Thyroid gland (tissue), 4 donors: ENCODE results near the gene SUPT6H. TPM values are rescaled to one million over a fixed set of nuclear protein-coding genes. Genes with fewer than 3 reads are reported as not detected.
"Not testable (repeated sequence)": the region's sequence is repeated elsewhere in the genome, so short reads cannot be mapped to it uniquely, and the experiment has no call there.

ENCODE experiments used
- DNase-seq, 2 donors: peaks; one replicate each; pipeline ENCODE4 v3.0.0-alpha.2; 2019
- H3K27ac ChIP-seq, 3 donors: fragments of 200-600 bp; sonication (generic); 1 replicate in 2 of 3; 2 replicates in 1 of 3; pipeline ENCODE4 v1.5.1; 2016 to 2019; ENCODE audit warnings: mild to moderate bottlenecking in 1 of 3, moderate library complexity in 1 of 3
- H3K27me3 ChIP-seq: fragments of 200-600 bp; sonication (generic); one replicate; pipeline ENCODE4 v1.5.1; 2019
- H3K36me3 ChIP-seq, 2 donors: fragments of 200-600 bp; sonication (generic); one replicate each; pipeline ENCODE4 v1.5.1; 2016 to 2019
- H3K4me1 ChIP-seq, 2 donors: fragments of 200-600 bp; sonication (generic); one replicate each; pipeline ENCODE4 v1.5.1; 2017 to 2019
- H3K4me3 ChIP-seq, 3 donors: fragments of 200-600 bp; sonication (generic); replicated peaks in 1 of 3; 1 replicate in 2 of 3; 2 replicates in 1 of 3; pipeline ENCODE4 v1.5.1; 2016; ENCODE audit warnings: mild to moderate bottlenecking in 1 of 3
- H3K9me3 ChIP-seq: fragments of 200-600 bp; sonication (generic); one replicate; pipeline ENCODE4 v1.5.1; 2017
- POLR2A ChIP-seq, 2 donors: fragments of 450-650 bp; IDR thresholded peaks; one replicate each; pipeline ENCODE4 v1.6.1; 2017; ENCODE audit warnings: antibody characterized with exemption in 2 of 2, mild to moderate bottlenecking in 2 of 2, moderate library complexity in 1 of 2
- WGBS, 2 donors: methylation state at CpG; one replicate each; pipeline ENCODE4 v1.1.5; 2017; 5-methylcytosine and 5-hydroxymethylcytosine counted together
- intact Hi-C: fragments of 100-400 bp; cut with DNase I; formaldehyde crosslinking; loops from one replicate; pipeline ENCODE4 v1.15.1; 2023
- total RNA-seq, 4 donors: library from RNA; depleted of rRNA; stranded (reverse); fragments of >200 nt; gene quantifications; one replicate each; pipeline ENCODE4 v1.2.3, GENCODE V29; 2016
- TF ChIP-seq, protein P1 (sequence below), 6 experiments: fragments of 200-600 bp in 3 of 6; fragments of 450-650 bp in 3 of 6; sonication (generic) in 3 of 6; IDR thresholded peaks; one replicate each; pipeline ENCODE4 v1.5.1; 2016 to 2019; ENCODE audit warnings: antibody characterized with exemption in 6 of 6, mild to moderate bottlenecking in 2 of 6, inconsistent platforms in 1 of 6, moderate library complexity in 1 of 6

The SUPT6H gene
- total RNA-seq, 4 donors from 2014 or later, result 49.2 to 117 (median 61.6) TPM

DNA sequence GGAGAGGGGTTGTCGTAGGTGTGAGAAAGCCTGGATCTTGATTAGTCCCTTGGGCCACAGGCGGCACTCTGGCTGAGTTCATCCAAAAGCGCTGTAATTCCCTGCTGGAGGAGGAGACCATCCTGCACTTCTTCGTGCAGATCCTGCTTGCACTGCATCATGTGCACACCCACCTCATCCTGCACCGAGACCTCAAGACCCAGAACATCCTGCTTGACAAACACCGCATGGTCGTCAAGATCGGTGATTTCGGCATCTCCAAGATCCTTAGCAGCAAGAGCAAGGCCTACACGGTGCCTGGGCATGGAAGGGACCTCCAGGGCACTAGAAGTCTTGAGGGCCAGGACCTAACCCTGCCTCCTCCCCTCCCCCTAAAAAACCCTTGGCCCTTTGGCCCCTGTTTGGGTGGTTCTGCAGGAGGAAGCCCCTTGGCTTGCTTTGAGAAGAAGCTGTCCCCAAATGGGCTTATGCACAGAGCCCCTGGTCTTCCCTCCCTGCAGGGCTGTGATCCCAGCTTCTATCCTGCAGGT, 72.8 kb downstream of the SUPT6H start:
- 87 to 91% methylated on average over 7 to 10 of the region's 10 CpGs for WGBS, 2 donors
- TF ChIP-seq, protein P1, sequence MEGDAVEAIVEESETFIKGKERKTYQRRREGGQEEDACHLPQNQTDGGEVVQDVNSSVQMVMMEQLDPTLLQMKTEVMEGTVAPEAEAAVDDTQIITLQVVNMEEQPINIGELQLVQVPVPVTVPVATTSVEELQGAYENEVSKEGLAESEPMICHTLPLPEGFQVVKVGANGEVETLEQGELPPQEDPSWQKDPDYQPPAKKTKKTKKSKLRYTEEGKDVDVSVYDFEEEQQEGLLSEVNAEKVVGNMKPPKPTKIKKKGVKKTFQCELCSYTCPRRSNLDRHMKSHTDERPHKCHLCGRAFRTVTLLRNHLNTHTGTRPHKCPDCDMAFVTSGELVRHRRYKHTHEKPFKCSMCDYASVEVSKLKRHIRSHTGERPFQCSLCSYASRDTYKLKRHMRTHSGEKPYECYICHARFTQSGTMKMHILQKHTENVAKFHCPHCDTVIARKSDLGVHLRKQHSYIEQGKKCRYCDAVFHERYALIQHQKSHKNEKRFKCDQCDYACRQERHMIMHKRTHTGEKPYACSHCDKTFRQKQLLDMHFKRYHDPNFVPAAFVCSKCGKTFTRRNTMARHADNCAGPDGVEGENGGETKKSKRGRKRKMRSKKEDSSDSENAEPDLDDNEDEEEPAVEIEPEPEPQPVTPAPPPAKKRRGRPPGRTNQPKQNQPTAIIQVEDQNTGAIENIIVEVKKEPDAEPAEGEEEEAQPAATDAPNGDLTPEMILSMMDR (IDR thresholded peaks at IDR 0.05), result no peak
- TF ChIP-seq POLR2A (IDR thresholded peaks at IDR 0.05), result no peak
- intact Hi-C loops, result no loop called here
- Histone ChIP-seq H3K4me3 (no peak overlapping the region), H3K9me3 (no peaks in the 10 kb centered on the region), H3K36me3 (no peaks in the 10 kb centered on the region), H3K27me3 (no peaks in the 10 kb centered on the region), H3K27ac (no peak overlapping the region), H3K4me1 (peaks cover 9 to 10% of the 10 kb centered on the region in 2 donors)
- DNase-seq, result no peak

GRCh38 chr17:28735242-28735722, 73.3 kb downstream of the SUPT6H start:
- Histone ChIP-seq H3K27ac (no peak overlapping the region), H3K4me1 (peaks cover 9 to 10% of the 10 kb centered on the region in 2 donors), H3K9me3 (no peaks in the 10 kb centered on the region), H3K4me3 (no peak overlapping the region), H3K27me3 (no peaks in the 10 kb centered on the region), H3K36me3 (no peaks in the 10 kb centered on the region)
- WGBS, 2 donors, result 87 to 92% methylated on average over 5 of the region's 5 CpGs
- no peak for DNase-seq
- intact Hi-C loops, result no loop called here
- TF ChIP-seq POLR2A (IDR thresholded peaks at IDR 0.05), result no peak
- TF ChIP-seq, protein P1 (IDR thresholded peaks at IDR 0.05), result no peak

DNA sequence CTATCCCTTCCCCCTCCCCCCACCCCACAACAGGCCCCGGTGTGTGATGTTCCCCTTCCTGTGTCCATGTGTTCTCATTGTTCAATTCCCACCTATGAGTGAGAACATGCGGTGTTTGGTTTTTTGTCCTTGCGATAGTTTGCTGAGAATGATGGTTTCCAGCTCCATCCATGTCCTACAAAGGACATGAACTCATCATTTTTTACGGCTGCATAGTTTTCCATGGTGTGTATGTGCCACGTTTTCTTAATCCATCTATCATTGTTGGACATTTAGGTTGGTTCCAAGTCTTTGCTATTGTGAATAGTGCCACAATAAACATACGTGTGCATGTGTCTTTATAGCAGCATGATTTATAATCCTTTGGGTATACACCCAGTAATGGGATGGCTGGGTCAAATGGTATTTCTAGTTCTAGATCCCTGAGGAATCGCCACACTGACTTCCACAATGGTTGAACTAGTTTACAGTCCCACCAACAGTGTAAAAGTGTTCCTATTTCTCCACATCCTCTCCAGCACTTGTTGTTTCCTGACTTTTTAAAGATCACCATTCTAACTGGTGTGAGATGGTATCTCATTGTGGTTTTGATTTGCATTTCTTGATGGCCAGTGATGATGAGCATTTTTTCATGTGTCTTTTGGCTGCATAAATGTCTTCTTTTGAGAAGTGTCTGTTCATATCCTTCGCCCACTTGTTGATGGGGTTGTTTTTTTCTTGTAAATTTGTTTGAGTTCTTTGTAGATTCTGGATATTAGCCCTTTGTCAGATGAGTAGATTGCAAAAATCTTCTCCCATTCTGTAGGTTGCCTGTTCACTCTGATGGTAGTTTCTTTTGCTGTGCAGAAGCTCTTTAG, 74.1 kb downstream of the SUPT6H start:
- DNase-seq, intact Hi-C loops, H3K9me3 ChIP-seq, H3K4me1 ChIP-seq, H3K27ac ChIP-seq, H3K27me3 ChIP-seq, H3K36me3 ChIP-seq, H3K4me3 ChIP-seq: not testable (repeated sequence)
- 95 to 97% methylated on average over 7 of the region's 8 CpGs for WGBS, 2 donors

GRCh38 chr17:28737316-28737715, 75.3 kb downstream of the SUPT6H start:
- H3K27ac ChIP-seq, result no peak overlapping the region
- 77 to 93% methylated on average over 5 to 12 of the region's 12 CpGs for WGBS, 2 donors
- H3K36me3 ChIP-seq, result no peaks in the 10 kb centered on the region
- no peak for DNase-seq
- TF ChIP-seq, protein P1 (IDR thresholded peaks at IDR 0.05), result no peak
- no peak for TF ChIP-seq POLR2A (IDR thresholded peaks at IDR 0.05)
- no peaks in the 10 kb centered on the region for H3K9me3 ChIP-seq
- peaks cover 9 to 10% of the 10 kb centered on the region in 2 donors for H3K4me1 ChIP-seq
- intact Hi-C loops, result no loop called here
- no peak overlapping the region for H3K4me3 ChIP-seq
- no peaks in the 10 kb centered on the region for H3K27me3 ChIP-seq

DNA sequence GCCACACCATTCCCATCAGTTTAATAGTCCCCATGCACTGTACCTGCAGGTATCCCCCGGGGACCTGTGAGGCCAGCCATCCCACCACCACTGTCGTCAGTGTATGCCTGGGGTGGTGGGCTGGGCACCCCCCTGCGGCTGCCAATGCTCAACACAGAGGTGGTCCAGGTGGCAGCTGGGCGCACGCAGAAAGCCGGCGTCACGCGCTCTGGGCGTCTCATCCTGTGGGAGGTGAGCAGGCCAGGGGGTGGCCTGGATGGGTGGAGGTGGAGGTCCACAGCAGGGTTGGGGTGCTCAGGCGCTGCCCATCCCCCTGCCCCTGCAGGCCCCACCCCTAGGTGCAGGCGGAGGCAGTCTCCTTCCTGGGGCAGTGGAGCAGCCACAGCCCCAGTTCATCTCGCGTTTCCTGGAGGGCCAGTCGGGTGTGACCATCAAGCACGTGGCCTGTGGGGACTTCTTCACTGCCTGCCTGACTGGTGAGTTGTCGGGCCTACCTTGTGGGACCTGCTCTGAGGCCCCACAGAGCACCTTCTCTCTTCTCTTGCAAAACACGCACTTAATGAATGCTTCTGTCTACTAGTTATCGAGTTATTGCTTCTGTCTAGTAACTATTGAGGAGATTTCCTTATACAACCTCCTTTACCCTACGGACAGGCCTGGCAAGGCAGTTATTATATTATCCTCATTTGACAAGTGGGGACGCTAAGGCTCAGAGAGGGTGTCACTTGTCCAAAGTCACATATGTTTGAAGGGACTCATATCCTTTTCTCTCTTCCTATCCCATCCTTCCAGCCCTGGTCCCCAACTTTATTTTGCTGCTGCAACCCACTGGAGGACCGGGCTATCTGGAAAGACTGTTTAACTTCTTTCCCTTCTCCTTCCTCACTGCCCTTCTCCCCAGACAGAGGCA, 76.0 kb downstream of the SUPT6H start:
- Histone ChIP-seq H3K4me3 (no peak overlapping the region), H3K27ac (no peak overlapping the region), H3K36me3 (no peaks in the 10 kb centered on the region), H3K9me3 (no peaks in the 10 kb centered on the region), H3K4me1 (peaks cover 10 to 17% of the 10 kb centered on the region in 2 donors), H3K27me3 (no peaks in the 10 kb centered on the region)
- peak; percentile 69 to 73 for DNase-seq
- TF ChIP-seq POLR2A (IDR thresholded peaks at IDR 0.05), result no peak
- TF ChIP-seq, protein P1 (IDR thresholded peaks at IDR 0.05), result no peak
- 66 to 84% methylated on average over 6 to 13 of the region's 22 CpGs for WGBS, 2 donors
- intact Hi-C loops, result no loop called here
